Osteocyte (in vitro differentiated cells): ENCODE results near the gene PDS5A. TPM values are rescaled to one million over a fixed set of nuclear protein-coding genes. Genes with fewer than 3 reads are reported as not detected.
"Not testable (repeated sequence)": the region's sequence is repeated elsewhere in the genome, so short reads cannot be mapped to it uniquely, and the experiment has no call there.

Source experiments
- DNase-seq: peaks from one replicate; pipeline ENCODE4 v3.0.0; 2021; ENCODE audit warnings: mixed read lengths; ENCODE audit not compliant: unreplicated experiment; ENCODE audit errors: extremely low spot score
- H3K27ac Mint-ChIP-seq: one replicate; pipeline ENCODE4 v1.8.0; 2021; ENCODE audit warnings: mild to moderate bottlenecking, mixed read lengths; ENCODE audit not compliant: unreplicated experiment
- H3K27me3 Mint-ChIP-seq: one replicate; pipeline ENCODE4 v1.8.0; 2021; ENCODE audit warnings: mixed read lengths; ENCODE audit not compliant: unreplicated experiment
- H3K36me3 Mint-ChIP-seq: one replicate; pipeline ENCODE4 v1.8.0; 2021; ENCODE audit warnings: mixed read lengths; ENCODE audit not compliant: unreplicated experiment
- H3K4me1 Mint-ChIP-seq: one replicate; pipeline ENCODE4 v1.8.0; 2021; ENCODE audit warnings: mixed read lengths; ENCODE audit not compliant: unreplicated experiment
- H3K4me3 Mint-ChIP-seq: one replicate; pipeline ENCODE4 v1.8.0; 2021; ENCODE audit warnings: mild to moderate bottlenecking, moderate library complexity, mixed read lengths; ENCODE audit not compliant: unreplicated experiment
- H3K9me3 Mint-ChIP-seq: one replicate; pipeline ENCODE4 v1.8.0; 2021; ENCODE audit warnings: mixed read lengths; ENCODE audit not compliant: unreplicated experiment
- CTCF ChIP-seq: fragments of 200-600 bp; sonication (generic); IDR thresholded peaks from 2 replicates; pipeline ENCODE4 v1.5.0; 2021; ENCODE audit warnings: antibody characterized with exemption, mild to moderate bottlenecking, moderate library complexity
- total RNA-seq: library from RNA; stranded (reverse); gene quantifications from 2 replicates; pipeline ENCODE4 v1.2.1, GENCODE V29; 2021

PDS5A gene
- total RNA-seq, 1 donor from 2014 or later, result 72.8 TPM

- H3K4me1 Mint-ChIP-seq, result no peaks in the 10 kb centered on the region
- TF ChIP-seq CTCF, result no peak
- DNase-seq, result no peak
- H3K27ac Mint-ChIP-seq, result no peak overlapping the region
- no peak overlapping the region for H3K4me3 Mint-ChIP-seq
- H3K36me3 Mint-ChIP-seq, result peaks cover 19% of the 10 kb centered on the region
- no peaks in the 10 kb centered on the region for H3K9me3 Mint-ChIP-seq
- H3K27me3 Mint-ChIP-seq, result no peaks in the 10 kb centered on the region
These were observed 64.2 kb downstream of the PDS5A start for GRCh38 chr4:39913471-39913870.

- Mint-ChIP-seq H3K27ac (no peak overlapping the region), H3K9me3 (no peaks in the 10 kb centered on the region), H3K36me3 (peaks cover 27% of the 10 kb centered on the region), H3K4me1 (no peaks in the 10 kb centered on the region), H3K27me3 (no peaks in the 10 kb centered on the region), H3K4me3 (no peak overlapping the region)
- no peak for DNase-seq
- TF ChIP-seq CTCF, result no peak
These were observed 67.6 kb downstream of the PDS5A start for GRCh38 chr4:39910064-39910463.

- Mint-ChIP-seq H3K36me3 (peaks cover 29% of the 10 kb centered on the region), H3K27ac (no peak overlapping the region), H3K27me3 (no peaks in the 10 kb centered on the region), H3K4me1 (no peaks in the 10 kb centered on the region), H3K9me3 (no peaks in the 10 kb centered on the region), H3K4me3 (no peak overlapping the region)
- no peak for TF ChIP-seq CTCF
- no peak for DNase-seq
These were observed 69.4 kb downstream of the PDS5A start for GRCh38 chr4:39908284-39908683.

GRCh38 chr4:39905656-39906055 is 72.1 kb downstream of the PDS5A start:
- DNase-seq, result no peak
- Mint-ChIP-seq H3K27ac (peak overlapping the region; percentile 27), H3K4me1 (no peaks in the 10 kb centered on the region)

GRCh38 chr4:39905019-39905418 is 72.7 kb downstream of the PDS5A start:
- H3K27ac Mint-ChIP-seq, H3K9me3 Mint-ChIP-seq, H3K4me1 Mint-ChIP-seq, H3K27me3 Mint-ChIP-seq, H3K4me3 Mint-ChIP-seq, DNase-seq: not testable (repeated sequence)
- peaks cover 31% of the 10 kb centered on the region for H3K36me3 Mint-ChIP-seq

More at GRCh38 chr4:39905656-39906055, 72.1 kb downstream of the PDS5A start:
- no peak for TF ChIP-seq CTCF
- Mint-ChIP-seq H3K27me3 (no peaks in the 10 kb centered on the region), H3K9me3 (no peaks in the 10 kb centered on the region), H3K4me3 (no peak overlapping the region), H3K36me3 (peaks cover 29% of the 10 kb centered on the region)

- no peaks in the 10 kb centered on the region for H3K4me1 Mint-ChIP-seq
- H3K27me3 Mint-ChIP-seq, result no peaks in the 10 kb centered on the region
- H3K27ac Mint-ChIP-seq, result no peak overlapping the region
- H3K4me3 Mint-ChIP-seq, result no peak overlapping the region
- H3K9me3 Mint-ChIP-seq, result no peaks in the 10 kb centered on the region
- H3K36me3 Mint-ChIP-seq, result peaks cover 42% of the 10 kb centered on the region
- no peak for TF ChIP-seq CTCF
- no peak for DNase-seq
These were observed 76.7 kb downstream of the PDS5A start for GRCh38 chr4:39900966-39901365.
